ENCODE data around the gene PIGU.

Gene PIGU

DNA sequence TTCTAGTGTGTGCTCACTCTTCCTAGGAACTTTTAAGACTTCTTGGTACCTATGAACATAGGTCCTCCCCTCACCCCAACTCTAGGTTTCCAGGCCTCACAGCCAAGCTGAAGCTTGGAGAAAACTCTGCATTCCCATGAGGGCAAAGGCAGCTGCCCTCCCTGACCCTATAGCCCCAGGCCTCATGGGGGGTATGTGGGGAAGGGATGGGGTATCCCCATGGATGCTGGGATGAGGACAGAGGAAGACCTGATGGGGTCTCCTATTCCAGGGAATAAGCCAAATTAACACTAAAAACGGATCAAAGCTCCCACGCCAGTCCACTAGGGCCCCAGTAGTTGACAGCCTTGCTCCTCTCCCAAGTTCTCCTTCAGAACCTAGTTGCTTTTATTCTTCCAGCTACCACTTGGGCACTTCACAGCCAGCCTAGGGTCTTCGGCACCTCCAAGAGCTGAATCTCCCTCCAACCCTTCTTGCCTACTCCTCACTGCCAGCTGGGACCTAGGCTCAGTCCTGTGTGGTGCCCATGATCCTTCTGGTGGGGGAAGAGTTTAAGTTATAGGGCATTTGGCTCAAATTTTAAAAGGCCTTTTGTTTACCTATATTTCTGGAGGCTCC lies 35.0 kb upstream of the PIGU start:
- Histone ChIP-seq H3K27ac (ENCODE audit: low read depth, low read length) (no peak overlapping the region), H3K9ac (ENCODE audit: low read length) (no peak overlapping the region), H3K27me3 (ENCODE audit: control insufficient read depth, insufficient read depth, low read length) (no peaks in the 10 kb centered on the region), H3K4me1 (ENCODE audit: control insufficient read depth, insufficient read depth, low read length) (peaks cover 7% of the 10 kb centered on the region), H3K36me3 (ENCODE audit: control insufficient read depth, insufficient read depth, low read length) (peaks cover 28% of the 10 kb centered on the region), H3K4me3 (ENCODE audit: low read length) (no peak overlapping the region)

DNA sequence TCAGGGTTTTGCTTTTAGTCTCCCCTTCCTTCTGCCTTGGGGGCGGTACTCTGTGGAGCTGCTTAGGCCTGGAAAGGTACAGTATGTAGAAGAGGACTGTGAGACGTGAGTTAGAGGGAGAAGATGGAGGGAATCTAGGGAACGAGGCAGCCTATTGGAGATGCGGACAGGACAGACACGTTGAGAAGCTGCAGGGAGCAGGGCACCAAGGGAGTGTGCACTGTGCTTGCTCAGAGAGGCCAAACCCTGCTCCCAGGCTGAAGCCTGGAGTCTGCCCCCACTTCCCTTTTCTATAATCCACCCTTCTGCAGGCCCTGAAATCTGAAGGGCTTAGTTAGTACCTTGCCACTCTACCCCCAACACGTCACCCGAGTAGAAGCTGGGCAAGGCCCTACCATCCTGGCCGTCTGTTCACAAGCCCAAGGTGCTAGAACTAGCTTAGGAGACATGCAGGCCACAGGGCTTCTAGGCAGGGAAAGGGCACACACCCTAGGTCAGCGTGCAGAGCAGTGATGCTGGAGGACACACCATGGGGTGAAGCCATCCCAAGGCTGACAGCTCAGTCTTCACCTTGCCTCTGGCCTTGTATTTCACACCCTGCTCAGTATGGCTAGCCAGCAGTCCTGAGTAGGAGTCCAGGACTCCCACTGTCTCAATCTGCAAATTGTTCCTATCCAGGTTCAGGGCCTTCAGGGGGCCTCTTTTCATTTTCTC lies 34.1 kb upstream of the PIGU start:
- Histone ChIP-seq H3K9ac (ENCODE audit: low read length) (no peak overlapping the region), H3K4me3 (ENCODE audit: low read length) (peak overlapping the region; percentile 83), H3K27me3 (ENCODE audit: control insufficient read depth, insufficient read depth, low read length) (no peaks in the 10 kb centered on the region), H3K36me3 (ENCODE audit: control insufficient read depth, insufficient read depth, low read length) (peaks cover 28% of the 10 kb centered on the region), H3K27ac (ENCODE audit: low read depth, low read length) (no peak overlapping the region), H3K4me1 (ENCODE audit: control insufficient read depth, insufficient read depth, low read length) (peaks cover 7% of the 10 kb centered on the region)

DNA sequence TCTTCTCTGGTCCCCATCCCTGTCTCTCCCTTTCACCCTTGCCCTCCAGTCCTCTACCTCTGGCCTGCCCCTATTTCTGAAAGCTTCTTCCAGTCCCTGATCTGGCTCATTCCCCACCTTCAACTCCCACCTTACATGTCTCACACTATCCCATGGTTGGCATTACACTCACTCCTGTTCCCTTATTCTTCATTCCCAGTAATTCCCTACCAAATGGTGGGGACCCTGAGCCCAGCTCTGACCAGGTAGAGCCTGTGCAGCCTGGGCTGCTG lies 33.6 kb upstream of the PIGU start:
- H3K27ac ChIP-seq (ENCODE audit: low read depth, low read length) = peak overlapping the region; percentile 95
- H3K4me1 ChIP-seq (ENCODE audit: control insufficient read depth, insufficient read depth, low read length) = peaks cover 8% of the 10 kb centered on the region

DNA sequence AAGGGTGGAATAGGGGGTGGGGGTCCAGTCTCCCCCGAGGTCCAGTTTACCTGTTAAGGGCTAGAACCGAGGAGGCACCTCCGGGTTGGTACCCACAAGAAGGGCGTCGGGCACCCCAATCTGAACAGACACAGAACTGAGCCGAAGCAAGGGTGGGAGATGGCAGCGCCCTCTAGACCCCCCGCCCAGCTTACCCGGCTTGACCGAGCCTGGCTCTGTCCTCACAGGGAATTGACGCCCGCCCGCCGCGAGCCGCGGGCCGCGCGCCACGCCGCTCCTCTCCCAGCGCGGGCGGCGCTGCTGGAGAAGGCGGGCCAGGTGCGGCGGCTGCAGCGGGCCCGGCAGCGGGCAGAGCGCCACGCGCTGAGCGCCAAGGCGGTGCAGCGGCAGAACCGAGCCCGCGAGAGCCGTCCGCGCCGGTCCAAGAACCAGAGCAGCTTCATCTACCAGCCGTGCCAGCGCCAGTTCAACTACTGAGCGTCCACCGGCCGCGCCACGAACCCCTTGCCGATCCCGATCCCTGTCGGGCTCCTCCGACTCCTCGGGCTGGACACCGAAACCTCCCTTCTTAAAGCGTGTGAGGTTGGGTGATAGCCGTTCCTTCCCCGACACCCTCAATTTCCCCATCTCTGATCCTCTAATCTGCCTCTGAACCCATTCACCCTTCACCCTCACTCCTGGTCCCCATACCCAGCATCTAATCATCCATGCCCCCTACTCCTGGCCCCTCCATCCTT lies 33.1 kb upstream of the PIGU start:
- Histone ChIP-seq H3K4me3 (ENCODE audit: low read length) (peak overlapping the region; percentile 83), H3K4me1 (ENCODE audit: control insufficient read depth, insufficient read depth, low read length) (peaks cover 13% of the 10 kb centered on the region), H3K27ac (ENCODE audit: low read depth, low read length) (peak overlapping the region; percentile 95), H3K27me3 (ENCODE audit: control insufficient read depth, insufficient read depth, low read length) (no peaks in the 10 kb centered on the region), H3K36me3 (ENCODE audit: control insufficient read depth, insufficient read depth, low read length) (peaks cover 23% of the 10 kb centered on the region), H3K9ac (ENCODE audit: low read length) (peak overlapping the region; percentile 52)

More for the DNA sequence above, 33.6 kb upstream of the PIGU start:
- Histone ChIP-seq H3K4me3 (ENCODE audit: low read length) (peak overlapping the region; percentile 83), H3K36me3 (ENCODE audit: control insufficient read depth, insufficient read depth, low read length) (peaks cover 28% of the 10 kb centered on the region), H3K27me3 (ENCODE audit: control insufficient read depth, insufficient read depth, low read length) (no peaks in the 10 kb centered on the region), H3K9ac (ENCODE audit: low read length) (peak overlapping the region; percentile 52)

DNA sequence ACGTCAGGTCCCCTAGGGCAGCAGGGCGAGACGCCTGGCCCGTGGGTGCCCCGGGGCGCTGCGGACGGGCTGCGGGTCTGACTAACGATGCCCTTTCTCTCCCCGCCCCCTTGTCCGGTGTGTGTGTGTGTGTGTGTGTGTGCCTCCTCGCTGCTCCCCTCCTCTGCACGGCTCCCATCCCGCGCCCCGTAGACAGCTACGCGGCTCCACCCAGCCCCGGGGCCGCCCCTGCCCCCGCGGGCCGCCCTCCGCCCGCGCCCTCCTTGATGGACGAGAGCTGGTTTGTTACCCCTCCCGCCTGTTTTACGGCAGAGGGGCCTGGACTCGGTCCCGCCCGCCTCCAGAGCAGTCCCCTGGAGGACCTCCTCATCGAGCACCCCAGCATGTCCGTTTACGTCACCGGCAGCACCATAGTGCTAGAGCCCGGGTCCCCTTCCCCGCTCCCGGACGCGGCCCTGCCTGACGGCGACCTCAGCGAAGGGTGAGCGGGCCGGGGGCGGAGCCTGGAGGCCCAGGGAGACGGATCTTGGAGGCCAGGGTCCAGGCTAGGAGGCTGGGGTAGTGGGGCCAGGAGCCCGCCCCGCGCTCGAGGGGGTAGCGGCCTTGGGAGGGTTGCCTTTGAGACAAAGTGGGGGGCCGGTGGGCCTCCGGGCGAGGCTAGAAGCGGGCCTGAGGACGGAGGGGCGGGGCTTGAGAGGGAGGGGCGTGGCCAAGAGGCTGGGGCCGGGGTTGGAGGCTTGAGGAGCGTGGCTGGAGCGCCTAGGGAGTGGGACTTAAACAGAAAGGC lies 32.3 kb upstream of the PIGU start:
- Histone ChIP-seq H3K36me3 (ENCODE audit: control insufficient read depth, insufficient read depth, low read length) (peaks cover 21% of the 10 kb centered on the region), H3K27ac (ENCODE audit: low read depth, low read length) (peak overlapping the region; percentile 95), H3K27me3 (ENCODE audit: control insufficient read depth, insufficient read depth, low read length) (no peaks in the 10 kb centered on the region), H3K9ac (ENCODE audit: low read length) (peak overlapping the region; percentile 47), H3K4me3 (ENCODE audit: low read length) (peak overlapping the region; percentile 83), H3K4me1 (ENCODE audit: control insufficient read depth, insufficient read depth, low read length) (peaks cover 14% of the 10 kb centered on the region)

DNA sequence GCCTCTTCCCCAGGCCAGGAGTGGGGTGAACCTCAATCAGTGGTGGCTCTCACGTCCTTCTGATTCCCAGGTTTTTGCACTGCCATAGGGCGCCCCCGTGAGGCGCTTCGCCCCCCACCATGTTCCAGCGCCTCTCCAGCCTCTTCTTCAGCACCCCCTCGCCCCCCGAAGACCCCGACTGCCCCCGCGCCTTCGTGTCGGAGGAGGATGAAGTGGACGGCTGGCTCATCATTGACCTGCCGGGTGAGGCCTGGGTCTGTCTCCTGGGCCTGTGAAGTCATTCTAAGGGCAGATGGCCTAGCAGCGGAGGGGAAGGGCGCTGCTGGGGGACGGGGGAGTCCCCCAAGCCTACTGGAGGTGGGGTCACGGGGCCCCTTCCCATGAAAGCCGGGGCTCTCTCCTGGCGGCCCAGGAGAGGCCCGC lies 31.7 kb upstream of the PIGU start:
- peaks cover 14% of the 10 kb centered on the region for H3K4me1 ChIP-seq (ENCODE audit: control insufficient read depth, insufficient read depth, low read length)
- no peak overlapping the region for H3K9ac ChIP-seq (ENCODE audit: low read length)

DNA sequence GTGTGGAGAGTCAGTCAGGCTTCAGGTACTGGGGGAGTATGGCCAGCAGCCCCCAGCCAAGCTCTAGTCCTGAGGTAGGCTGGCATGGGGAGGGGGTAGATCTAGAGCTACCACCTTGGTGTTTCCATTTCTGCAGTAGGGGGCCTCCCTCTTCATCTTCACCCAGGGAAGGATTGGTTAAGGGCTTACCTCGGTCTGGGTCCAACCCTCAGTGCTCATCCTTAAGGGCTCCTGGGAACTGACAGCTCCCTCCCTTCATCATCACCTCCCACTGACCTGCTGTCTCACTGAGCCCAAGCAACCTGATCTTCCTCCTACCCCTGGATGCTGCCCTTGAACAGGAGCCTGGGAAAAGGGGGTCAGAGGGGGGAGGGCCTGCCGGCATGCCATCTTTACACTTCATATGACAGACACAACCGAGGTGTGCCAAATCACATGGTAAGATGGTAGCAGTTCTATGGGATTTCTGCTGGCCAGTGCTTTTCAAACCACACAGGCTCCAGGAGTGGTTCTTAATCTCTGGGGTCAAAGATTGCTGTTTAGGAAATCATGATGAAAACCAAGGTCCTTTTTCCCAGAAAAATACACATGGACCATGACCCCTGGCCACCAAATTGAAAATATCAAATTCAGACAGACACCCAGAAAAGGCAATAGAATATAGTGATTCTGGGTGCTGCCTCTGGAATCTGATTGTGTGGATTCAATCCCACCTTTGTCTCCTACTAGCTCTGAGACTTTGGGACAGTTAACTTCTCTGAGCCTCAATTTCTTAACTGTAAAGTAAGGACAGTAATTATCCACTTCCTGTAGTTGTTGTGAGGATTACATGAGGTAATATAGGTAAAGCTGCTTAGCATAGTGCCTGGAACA lies 30.3 kb upstream of the PIGU start:
- peaks cover 12% of the 10 kb centered on the region for H3K36me3 ChIP-seq (ENCODE audit: control insufficient read depth, insufficient read depth, low read length)
- peaks cover 17% of the 10 kb centered on the region for H3K4me1 ChIP-seq (ENCODE audit: control insufficient read depth, insufficient read depth, low read length)
- H3K27me3 ChIP-seq (ENCODE audit: control insufficient read depth, insufficient read depth, low read length) = no peaks in the 10 kb centered on the region
- no peak overlapping the region for H3K9ac ChIP-seq (ENCODE audit: low read length)
- H3K27ac ChIP-seq (ENCODE audit: low read depth, low read length) = no peak overlapping the region
- no peak overlapping the region for H3K4me3 ChIP-seq (ENCODE audit: low read length)

More for the DNA sequence above, 31.7 kb upstream of the PIGU start:
- Histone ChIP-seq H3K36me3 (ENCODE audit: control insufficient read depth, insufficient read depth, low read length) (peaks cover 15% of the 10 kb centered on the region), H3K4me3 (ENCODE audit: low read length) (peak overlapping the region; percentile 83), H3K27ac (ENCODE audit: low read depth, low read length) (peak overlapping the region; percentile 95), H3K27me3 (ENCODE audit: control insufficient read depth, insufficient read depth, low read length) (no peaks in the 10 kb centered on the region)

DNA sequence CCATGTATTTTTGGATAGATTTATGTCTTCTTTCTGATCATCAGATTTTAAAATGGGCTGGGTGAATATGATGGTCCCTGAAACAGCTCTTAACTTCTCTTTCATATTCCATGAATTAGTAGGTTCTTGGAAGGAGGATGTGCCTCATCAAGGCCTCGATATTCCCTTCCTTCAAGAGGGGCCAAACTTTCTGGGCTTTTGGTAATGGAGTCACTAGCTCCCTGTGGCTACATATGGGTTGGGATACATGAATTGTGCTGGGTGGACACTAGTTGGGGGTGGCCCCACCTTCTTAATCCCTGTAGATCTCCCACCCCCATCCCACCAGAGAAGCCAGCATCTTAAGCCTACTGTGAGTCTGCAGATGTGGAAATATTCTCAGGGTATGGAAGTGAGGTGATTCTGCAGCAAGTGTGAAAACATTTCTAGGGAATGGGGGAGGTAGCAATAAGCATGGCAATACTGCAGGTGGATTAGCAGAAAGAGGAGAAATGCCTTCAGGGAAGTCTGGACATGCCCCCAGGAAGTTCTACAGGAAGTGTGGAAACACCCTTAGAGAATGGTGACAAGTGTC lies 29.5 kb upstream of the PIGU start:
- Histone ChIP-seq H3K4me3 (ENCODE audit: low read length) (no peak overlapping the region), H3K4me1 (ENCODE audit: control insufficient read depth, insufficient read depth, low read length) (peaks cover 17% of the 10 kb centered on the region), H3K36me3 (ENCODE audit: control insufficient read depth, insufficient read depth, low read length) (peaks cover 5% of the 10 kb centered on the region), H3K27ac (ENCODE audit: low read depth, low read length) (peak overlapping the region; percentile 100), H3K27me3 (ENCODE audit: control insufficient read depth, insufficient read depth, low read length) (no peaks in the 10 kb centered on the region), H3K9ac (ENCODE audit: low read length) (no peak overlapping the region)

DNA sequence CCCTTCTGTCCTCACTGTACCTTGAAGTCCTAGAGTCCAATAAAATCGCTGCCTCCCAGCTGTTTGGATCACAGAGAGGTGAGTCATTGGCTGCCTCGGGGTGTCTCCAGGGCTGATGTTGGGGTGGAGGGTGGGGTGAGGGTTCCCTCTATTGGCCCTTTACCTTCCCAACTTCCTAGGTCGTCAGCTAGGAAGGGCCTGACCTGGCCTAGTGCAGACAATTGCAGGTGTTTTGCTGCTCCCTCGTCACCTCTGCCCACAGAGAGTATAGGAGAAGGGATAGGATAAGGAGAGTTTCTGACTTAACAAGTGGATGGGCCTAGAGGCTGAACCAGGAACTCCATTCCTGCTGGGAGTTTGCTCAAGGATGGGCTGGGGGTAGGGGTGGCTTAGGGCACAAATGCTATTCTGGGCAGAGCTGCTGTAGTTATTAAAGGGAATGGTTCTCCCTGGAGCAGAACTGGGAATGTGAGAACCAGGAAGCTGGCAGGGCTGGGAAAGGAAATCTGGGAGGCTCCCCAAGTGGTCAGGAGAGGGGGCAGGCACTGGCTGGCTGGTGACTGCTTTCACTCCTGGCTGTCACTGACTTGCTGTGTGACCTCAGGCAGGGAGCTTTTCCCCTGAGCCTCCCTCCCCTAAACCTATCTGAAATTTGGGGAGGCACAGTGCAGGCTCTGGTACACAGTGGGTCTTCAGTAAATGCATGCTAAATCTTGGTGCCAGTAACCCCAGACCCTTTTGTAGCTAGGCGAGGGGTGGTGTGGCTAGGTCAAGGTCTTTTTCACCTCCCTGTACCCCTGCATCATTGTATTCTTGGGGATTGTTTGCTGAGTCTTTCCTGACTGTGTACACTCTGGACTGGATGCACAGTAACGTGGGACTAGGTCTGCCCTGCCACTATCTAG lies 28.8 kb upstream of the PIGU start:
- Histone ChIP-seq H3K4me1 (ENCODE audit: control insufficient read depth, insufficient read depth, low read length) (peaks cover 16% of the 10 kb centered on the region), H3K9ac (ENCODE audit: low read length) (peak overlapping the region; percentile 89), H3K36me3 (ENCODE audit: control insufficient read depth, insufficient read depth, low read length) (no peaks in the 10 kb centered on the region), H3K27me3 (ENCODE audit: control insufficient read depth, insufficient read depth, low read length) (no peaks in the 10 kb centered on the region), H3K4me3 (ENCODE audit: low read length) (peak overlapping the region; percentile 98), H3K27ac (ENCODE audit: low read depth, low read length) (peak overlapping the region; percentile 100)

DNA sequence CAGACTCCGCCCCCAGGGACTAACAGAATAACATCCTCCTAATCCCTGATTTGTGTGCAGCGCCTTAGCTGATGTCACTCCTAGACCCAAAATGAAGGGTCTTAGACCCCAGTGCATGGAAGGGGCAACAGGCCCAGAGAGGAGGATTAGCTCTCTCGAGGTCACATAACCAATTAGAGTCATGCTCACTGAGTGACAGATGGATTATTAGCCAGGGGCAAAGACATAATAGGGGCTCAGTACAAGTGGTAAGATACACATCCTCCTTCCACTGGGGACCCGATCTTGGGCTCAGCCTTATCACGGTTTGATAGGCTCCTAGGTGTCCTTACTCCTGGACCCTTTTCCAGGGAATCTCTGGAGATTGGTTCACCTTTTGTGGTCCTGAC lies 28.1 kb upstream of the PIGU start:
- Histone ChIP-seq H3K4me3 (ENCODE audit: low read length) (peak overlapping the region; percentile 98), H3K27me3 (ENCODE audit: control insufficient read depth, insufficient read depth, low read length) (no peaks in the 10 kb centered on the region), H3K36me3 (ENCODE audit: control insufficient read depth, insufficient read depth, low read length) (no peaks in the 10 kb centered on the region), H3K27ac (ENCODE audit: low read depth, low read length) (peak overlapping the region; percentile 100), H3K9ac (ENCODE audit: low read length) (peak overlapping the region; percentile 89), H3K4me1 (ENCODE audit: control insufficient read depth, insufficient read depth, low read length) (peaks cover 10% of the 10 kb centered on the region)
